MV-4-11 (cell line): ENCODE data around the gene KRT81.
"Not testable (repeated sequence)": the region's sequence is repeated elsewhere in the genome, so short reads cannot be mapped to it uniquely, and the experiment has no call there.

Experiments
- DNase-seq: peaks from one replicate; lab custom pipeline; 2025; lab: John Stamatoyannopoulos, UW

Gene KRT81

GRCh38 chr12:52296572-52297215, 5.4 kb upstream of the KRT81 start:
- no peak for DNase-seq

GRCh38 chr12:52295663-52296062, 4.3 kb upstream of the KRT81 start:
- peak; percentile 62 for DNase-seq

- DNase-seq, result no peak
Measured at GRCh38 chr12:52294803-52295202, 3.5 kb upstream of the KRT81 start.

- no peak for DNase-seq
Measured at GRCh38 chr12:52293926-52294325, 2.6 kb upstream of the KRT81 start.

GRCh38 chr12:52290483-52291134, 725 bp downstream of the KRT81 start:
- not testable (repeated sequence) for DNase-seq

- not testable (repeated sequence) for DNase-seq
Measured at GRCh38 chr12:52287816-52288805, 3.2 kb downstream of the KRT81 start.

- DNase-seq, result not testable (repeated sequence)
Measured at GRCh38 chr12:52286857-52287785, 4.2 kb downstream of the KRT81 start.

GRCh38 chr12:52285851-52286530, 5.3 kb downstream of the KRT81 start:
- no peak for DNase-seq

- no peak for DNase-seq
Measured at GRCh38 chr12:52285172-52285745, 6.1 kb downstream of the KRT81 start.

- DNase-seq, result no peak
Measured at GRCh38 chr12:52284562-52285171, 6.7 kb downstream of the KRT81 start.

- no peak for DNase-seq
Measured at GRCh38 chr12:52280796-52281560, 10.4 kb downstream of the KRT81 start.

GRCh38 chr12:52280319-52280795, 11.0 kb downstream of the KRT81 start:
- DNase-seq, result peak; percentile 69

GRCh38 chr12:52279422-52280318, 11.7 kb downstream of the KRT81 start:
- DNase-seq, result no peak

GRCh38 chr12:52278575-52279421, 12.5 kb downstream of the KRT81 start:
- peak; percentile 14 for DNase-seq

- DNase-seq, result no peak
Measured at GRCh38 chr12:52277486-52278245, 13.7 kb downstream of the KRT81 start.

- DNase-seq, result no peak
Measured at GRCh38 chr12:52275686-52276085, 15.6 kb downstream of the KRT81 start.
